ENCODE data around the gene F2RL3. TPM values are rescaled to one million over a fixed set of nuclear protein-coding genes. Genes with fewer than 3 reads are reported as not detected.
A peak's percentile ranks its signal among the peaks of the same experiment; 100 is the strongest.

Gene F2RL3
- total RNA-seq, 1 donor from 2014 or later, result 25.3 TPM

DNA sequence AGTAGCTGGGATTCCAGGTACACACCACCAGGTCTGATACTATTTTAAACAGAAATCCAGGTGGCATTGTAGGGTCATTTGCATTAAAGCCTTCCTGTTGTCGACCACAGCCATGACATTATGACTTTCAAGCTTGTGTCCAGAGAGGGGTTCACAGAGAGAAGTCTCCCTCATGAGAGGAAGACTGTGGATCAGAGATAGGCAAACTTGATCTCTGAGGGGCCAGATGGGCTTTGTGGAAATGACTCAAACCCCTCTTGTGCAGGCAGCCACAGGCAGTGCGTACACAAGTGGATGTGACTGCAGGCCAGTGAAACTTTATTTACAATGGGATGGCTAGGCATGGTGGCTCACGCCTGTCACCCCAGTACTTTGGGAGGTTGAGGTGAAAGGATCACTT, 27.8 kb upstream of the F2RL3 start:
- no peaks in the 10 kb centered on the region for H3K4me1 ChIP-seq
- H3K36me3 ChIP-seq, result peaks cover 54% of the 10 kb centered on the region
- TF ChIP-seq, protein P1, sequence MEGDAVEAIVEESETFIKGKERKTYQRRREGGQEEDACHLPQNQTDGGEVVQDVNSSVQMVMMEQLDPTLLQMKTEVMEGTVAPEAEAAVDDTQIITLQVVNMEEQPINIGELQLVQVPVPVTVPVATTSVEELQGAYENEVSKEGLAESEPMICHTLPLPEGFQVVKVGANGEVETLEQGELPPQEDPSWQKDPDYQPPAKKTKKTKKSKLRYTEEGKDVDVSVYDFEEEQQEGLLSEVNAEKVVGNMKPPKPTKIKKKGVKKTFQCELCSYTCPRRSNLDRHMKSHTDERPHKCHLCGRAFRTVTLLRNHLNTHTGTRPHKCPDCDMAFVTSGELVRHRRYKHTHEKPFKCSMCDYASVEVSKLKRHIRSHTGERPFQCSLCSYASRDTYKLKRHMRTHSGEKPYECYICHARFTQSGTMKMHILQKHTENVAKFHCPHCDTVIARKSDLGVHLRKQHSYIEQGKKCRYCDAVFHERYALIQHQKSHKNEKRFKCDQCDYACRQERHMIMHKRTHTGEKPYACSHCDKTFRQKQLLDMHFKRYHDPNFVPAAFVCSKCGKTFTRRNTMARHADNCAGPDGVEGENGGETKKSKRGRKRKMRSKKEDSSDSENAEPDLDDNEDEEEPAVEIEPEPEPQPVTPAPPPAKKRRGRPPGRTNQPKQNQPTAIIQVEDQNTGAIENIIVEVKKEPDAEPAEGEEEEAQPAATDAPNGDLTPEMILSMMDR (IDR thresholded peaks at IDR 0.05), result no peak
- no peak overlapping the region for H3K4me3 ChIP-seq
- H3K27ac ChIP-seq, result no peak overlapping the region
- no peaks in the 10 kb centered on the region for H3K9me3 ChIP-seq
- intact Hi-C loops (cut with DNase I), result no loop called here
- DNase-seq (no peak), ATAC-seq (no peak)
- no peaks in the 10 kb centered on the region for H3K27me3 ChIP-seq

GRCh38 chr19:16861834-16862233, 27.0 kb upstream of the F2RL3 start:
- no peaks in the 10 kb centered on the region for H3K9me3 ChIP-seq
- ATAC-seq (no peak), DNase-seq (no peak)
- H3K27ac ChIP-seq, result no peak overlapping the region
- H3K36me3 ChIP-seq, result peaks cover 62% of the 10 kb centered on the region
- H3K4me3 ChIP-seq, result no peak overlapping the region
- intact Hi-C loops (cut with DNase I), result no loop called here
- TF ChIP-seq, protein P1 (IDR thresholded peaks at IDR 0.05), result no peak
- no peaks in the 10 kb centered on the region for H3K27me3 ChIP-seq
- H3K4me1 ChIP-seq, result no peaks in the 10 kb centered on the region

- H3K27me3 ChIP-seq, result no peaks in the 10 kb centered on the region
- H3K4me1 ChIP-seq, result no peaks in the 10 kb centered on the region
- H3K4me3 ChIP-seq, result no peak overlapping the region
- intact Hi-C loops (cut with DNase I), result no loop called here
- DNase-seq (no peak), ATAC-seq (peak; percentile 60)
- peaks cover 69% of the 10 kb centered on the region for H3K36me3 ChIP-seq
- H3K9me3 ChIP-seq, result no peaks in the 10 kb centered on the region
- no peak overlapping the region for H3K27ac ChIP-seq
- TF ChIP-seq, protein P1 (IDR thresholded peaks at IDR 0.05), result no peak
Observed at GRCh38 chr19:16862826-16863415, 25.9 kb upstream of the F2RL3 start.

DNA sequence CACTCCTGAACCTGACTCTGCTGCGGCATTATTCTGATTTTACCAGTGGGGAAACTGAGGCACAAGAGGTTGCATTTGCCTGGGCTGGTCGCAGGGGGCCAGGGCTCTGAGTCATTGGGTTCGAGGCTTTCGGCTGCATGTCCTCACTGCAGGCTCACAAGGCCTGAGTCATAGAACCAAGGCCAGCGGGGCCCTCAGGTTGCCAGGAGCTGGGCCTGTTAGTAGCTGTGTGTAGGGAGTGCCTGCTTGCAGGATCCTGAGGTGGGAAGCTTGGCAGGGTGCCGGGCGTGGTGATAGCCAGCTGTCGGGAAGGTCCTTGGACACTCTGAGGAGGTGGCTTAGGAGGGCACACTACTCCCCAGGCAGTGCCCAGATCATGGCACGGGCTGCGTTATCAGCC, 21.6 kb upstream of the F2RL3 start:
- no peaks in the 10 kb centered on the region for H3K27me3 ChIP-seq
- no peaks in the 10 kb centered on the region for H3K4me1 ChIP-seq
- TF ChIP-seq, protein P1 (IDR thresholded peaks at IDR 0.05), result no peak
- DNase-seq (no peak), ATAC-seq (no peak)
- intact Hi-C loops (cut with DNase I), result no loop called here
- H3K36me3 ChIP-seq, result peaks cover 95% of the 10 kb centered on the region
- H3K9me3 ChIP-seq, result no peaks in the 10 kb centered on the region
- H3K27ac ChIP-seq, result no peak overlapping the region
- no peak overlapping the region for H3K4me3 ChIP-seq

DNA sequence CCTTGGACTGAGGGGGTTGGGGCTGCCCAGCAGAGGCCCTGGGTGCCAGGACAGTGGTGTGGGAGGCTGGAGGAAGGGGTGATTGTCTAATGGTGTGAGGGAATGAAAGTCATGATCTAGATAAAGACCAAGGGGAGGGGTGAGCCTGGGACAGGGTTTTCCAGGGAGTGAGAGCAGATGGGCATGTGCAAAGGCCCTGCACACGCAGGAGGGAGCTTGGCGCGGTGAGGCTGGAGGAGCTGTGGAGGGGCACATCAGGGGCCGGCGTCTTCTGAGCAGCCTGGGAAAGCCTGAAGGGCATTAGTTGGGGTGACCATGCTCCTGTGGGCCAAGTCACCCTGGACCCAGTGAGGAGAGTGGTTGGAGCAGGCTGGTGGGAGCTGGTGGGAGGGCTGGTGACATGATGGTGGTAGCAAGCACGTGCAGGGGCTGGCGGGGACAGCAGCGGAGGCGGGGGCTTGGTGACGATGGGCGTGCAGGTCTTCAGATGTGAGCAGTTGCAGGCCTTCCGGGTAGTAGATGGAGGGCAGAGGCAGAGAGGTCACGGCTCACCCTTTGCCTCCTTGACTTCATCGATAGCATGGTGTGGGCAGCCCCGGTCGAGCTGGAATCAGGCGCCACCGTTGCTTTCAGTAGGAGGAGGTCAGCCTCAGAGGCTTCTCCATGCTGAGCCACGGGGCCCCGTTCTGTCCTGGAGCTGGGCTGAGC, 20.2 kb upstream of the F2RL3 start:
- Histone ChIP-seq H3K9me3 (no peaks in the 10 kb centered on the region), H3K4me3 (no peak overlapping the region), H3K27me3 (no peaks in the 10 kb centered on the region), H3K27ac (no peak overlapping the region), H3K36me3 (peaks cover 94% of the 10 kb centered on the region), H3K4me1 (peaks cover 9% of the 10 kb centered on the region)
- intact Hi-C loops (cut with DNase I), result no loop called here
- TF ChIP-seq, protein P1 (IDR thresholded peaks at IDR 0.05), result no peak
- DNase-seq (no peak), ATAC-seq (no peak)
